GM18517 (cell line): Measurements from ENCODE around the gene ATP13A4.

Experiments used
- ATAC-seq: cut with Tn5 transposase; IDR thresholded peaks from one replicate; pipeline ENCODE4 v1.9.1; 2021; ENCODE audit warnings: mild to moderate bottlenecking, moderate library complexity; ENCODE audit not compliant: unreplicated experiment

Gene ATP13A4

DNA sequence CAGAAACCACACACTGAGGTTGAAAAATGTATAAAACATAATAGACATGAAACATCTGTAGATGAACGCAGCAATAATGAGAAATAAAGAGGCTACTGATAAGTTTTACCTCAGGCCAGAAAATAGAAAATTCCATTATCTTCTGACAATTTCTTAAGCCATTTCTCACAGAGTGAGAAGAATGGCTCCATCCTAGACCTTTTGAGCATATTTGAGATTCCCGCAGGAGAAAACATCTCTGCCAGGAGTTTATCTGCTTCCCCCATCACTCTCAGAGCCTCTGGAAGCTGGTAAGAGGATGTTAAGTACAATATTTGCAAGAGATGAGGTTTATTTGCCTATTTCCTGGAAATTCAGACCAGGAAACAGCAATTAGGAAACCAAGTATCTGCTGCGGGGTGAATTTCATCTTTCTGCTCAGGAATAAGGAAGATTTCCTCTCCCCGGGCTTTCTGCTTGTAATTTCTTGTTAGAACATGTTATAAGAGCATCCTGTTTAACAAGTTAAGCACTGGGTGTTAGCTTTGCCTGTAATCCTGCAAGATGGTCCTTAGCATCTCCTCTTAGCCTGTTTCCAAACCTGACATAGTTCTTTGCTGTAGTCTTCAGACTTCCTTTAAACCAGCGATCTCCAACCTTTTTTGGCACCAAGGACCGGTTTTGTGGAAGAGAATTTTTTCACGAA, 54.8 kb downstream of the ATP13A4 start:
- no peak for ATAC-seq

DNA sequence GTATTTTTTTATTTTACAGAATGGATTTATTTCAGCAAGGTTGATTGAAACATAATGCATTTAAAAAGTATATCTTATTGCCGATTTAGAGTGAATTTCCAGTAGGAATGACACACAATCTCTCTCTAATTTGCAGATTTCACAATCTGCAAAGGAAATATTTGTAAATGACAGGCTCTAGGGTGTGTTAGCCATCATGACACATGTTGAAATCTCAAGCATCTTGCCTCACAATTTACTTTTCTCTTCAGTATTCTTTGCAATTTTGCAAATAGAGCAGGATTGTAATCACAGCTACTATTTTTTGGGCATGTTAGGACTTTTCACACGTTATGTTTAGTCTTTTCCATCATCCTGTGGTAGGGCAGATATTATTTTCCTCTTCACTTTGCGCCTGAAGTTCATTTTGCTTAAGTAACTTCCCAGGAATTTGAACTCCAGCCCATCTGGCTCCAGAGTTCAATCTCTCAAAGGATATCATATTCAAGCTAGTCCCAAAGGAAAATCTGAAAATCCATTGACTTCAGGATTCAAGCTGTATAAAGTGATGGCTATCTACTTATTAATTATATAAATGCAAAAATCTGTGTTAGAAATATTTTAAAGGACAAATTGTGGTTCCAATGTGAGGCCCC, 55.4 kb downstream of the ATP13A4 start:
- ATAC-seq = no peak

DNA sequence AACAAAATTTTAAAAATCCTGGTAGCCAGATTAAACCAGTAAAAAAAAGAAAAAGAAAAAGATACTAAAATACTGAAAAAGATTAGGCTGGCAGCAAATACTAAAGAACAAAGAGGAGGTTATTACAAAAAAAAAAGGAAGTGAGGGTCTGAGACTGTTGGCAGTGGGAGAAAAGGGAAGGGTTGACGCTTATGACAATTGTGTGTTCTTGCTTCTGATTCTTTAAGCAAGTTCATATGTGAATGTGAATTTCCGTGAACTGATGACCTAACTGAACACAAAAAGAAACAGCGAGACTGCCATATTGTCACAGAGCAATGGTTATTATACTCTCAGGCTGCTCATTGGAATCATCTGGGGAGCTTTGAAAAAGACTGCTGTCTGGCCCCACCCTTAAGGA, 56.5 kb downstream of the ATP13A4 start:
- ATAC-seq = no peak

DNA sequence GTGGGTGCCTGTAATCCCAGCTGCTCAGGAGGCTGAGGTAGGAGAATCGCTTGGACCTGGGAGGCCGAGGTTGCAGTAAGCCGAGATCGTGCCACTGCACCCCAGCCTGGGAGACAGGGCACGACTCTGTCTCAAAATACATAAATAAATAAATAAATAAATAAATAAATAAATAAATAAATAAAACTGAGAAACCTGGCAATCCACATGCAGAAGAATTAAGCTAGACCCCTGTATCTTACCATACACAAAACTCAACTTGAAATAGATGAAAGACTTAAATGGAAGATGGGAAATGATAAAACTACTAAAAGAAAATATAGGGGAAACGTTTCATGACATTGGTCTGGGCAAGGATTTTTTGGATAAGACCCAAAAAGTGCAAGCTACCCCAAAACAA, 58.0 kb downstream of the ATP13A4 start:
- ATAC-seq = no peak

DNA sequence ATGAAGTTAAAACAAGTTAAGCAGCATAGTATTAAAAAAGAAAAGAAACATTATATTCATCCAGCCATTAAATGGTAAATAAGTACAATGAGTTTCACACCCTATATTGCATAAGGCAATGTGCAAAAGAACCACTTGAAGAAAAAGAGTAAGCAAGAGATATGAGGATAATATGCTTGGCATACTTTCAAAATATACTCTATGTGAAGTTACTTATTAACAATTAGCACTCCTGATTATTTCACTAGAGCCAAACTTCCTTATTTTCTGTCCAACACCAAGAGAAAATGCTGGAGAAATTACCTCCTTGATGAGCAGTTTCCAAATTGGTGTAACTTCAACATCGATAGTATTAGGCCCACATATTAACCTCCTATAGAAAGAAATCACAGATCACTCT, 63.7 kb downstream of the ATP13A4 start:
- ATAC-seq = no peak

DNA sequence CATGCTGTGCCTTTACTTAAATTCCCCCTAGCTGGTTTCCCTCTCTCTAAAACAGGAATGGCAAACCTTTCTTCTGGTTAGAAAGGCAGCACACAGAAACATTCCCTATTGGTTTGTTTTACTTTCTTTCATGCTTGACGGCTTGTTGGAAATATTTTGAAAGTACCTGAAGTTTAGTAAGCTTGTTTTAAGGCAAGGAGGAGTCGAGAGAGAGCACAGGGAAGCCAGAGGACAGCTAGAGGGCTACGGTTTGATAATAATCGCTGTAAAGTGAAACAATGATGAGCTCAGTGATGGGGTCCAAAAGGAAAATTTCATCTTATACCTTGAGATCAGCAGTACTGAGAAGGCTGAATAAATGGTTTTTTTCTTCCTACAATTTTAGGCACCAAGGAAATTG, 64.1 kb downstream of the ATP13A4 start:
- ATAC-seq = no peak

DNA sequence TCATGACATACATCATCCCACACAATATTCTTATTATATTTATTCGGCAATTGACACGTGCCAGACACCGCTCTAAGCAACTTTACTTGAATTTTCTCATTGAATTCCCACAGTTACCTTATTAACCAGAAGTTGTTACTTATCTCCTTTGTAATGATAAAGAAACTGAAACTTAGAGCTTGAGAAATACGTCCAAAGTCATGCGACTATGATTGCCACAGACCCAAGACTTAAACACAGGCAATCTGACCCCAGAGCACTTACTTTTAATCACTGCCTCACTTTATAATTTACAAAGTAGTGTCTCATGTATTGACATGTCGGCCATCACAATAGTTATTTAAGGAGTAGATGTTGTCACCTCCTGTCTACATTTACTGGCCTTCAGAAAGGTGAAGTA, 64.7 kb downstream of the ATP13A4 start:
- ATAC-seq = no peak

DNA sequence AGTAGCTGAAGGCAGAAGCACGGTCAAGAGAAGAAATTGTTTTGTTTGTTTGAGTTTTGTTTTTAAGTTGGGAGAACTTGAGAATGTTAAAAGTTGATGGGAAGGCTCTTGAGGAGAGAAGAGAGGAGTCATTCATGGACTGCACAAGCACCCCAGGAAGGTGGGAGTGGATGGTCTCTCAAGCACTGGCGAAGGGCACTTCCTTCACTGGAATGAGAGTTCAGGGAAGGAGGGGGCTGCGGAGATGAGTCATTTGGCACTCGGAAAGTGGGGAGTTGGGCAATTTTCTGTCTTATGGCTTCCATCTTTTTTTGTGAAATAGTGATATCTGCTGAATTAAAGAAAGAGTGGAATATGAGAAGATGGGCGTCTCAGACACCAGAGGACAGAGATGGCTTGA, 66.0 kb downstream of the ATP13A4 start:
- no peak for ATAC-seq

DNA sequence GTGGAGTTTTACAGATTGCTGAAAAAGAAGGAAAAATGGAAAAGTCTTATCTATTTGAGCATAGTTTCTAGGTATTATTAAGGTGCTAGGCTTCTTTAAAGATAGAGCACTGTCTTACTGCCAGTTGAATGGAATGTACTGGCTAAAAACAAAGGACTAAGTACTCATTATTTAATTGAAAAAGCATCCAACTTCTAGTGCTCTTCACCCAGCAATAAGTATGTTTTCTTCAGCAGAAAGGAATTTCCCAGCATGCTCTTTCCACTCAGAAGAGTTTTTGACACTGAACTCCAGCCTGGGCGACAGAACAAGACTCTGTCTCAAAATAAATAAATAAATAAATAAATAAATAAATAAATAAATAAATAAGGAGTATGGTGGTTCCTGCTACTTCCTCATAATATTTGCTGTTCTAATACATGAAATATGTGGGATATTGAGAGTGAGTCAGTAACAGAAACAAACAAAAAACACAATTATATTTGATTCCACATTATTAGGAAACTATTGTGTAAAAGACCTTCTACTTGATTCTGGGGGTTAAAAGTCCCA, 70.6 kb downstream of the ATP13A4 start:
- ATAC-seq = no peak

DNA sequence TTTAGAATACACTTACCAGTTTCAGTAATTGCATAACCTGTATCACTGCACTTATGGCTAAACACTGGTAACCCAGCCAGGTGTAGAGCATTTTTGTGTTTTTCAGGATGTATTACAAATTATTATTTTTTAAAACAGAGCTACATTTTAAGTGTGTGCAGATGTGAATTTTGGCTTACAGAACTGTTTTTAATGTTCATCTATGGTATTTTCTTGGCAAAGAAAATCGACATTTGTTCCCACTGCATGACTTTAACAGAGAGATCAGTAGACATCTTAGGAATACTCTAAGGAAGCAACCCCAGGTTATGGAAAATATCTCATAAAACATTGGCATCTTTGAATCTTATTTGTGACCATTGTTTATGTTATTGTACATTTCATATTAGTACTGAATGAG, 73.3 kb downstream of the ATP13A4 start:
- ATAC-seq = no peak

DNA sequence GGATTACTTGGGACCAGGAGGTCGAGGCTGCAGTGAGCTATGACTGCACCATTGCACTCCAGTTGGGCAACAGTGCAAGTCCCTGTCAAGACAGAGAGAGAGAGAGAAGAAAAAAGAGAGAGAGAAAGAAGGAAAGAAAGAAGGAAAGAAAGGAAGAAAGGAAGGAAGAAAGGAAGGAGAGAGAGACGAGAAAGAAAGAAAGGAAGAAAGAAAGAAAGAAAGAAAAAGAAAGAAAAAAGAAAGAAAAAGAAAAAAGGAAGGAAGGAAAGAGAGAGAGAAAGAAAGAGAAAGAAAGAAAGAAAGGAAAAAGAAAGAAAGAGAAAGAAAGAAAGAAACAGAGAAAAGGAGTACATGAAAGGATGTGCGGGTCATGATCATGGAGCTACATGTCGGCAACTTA, 80.2 kb downstream of the ATP13A4 start:
- no peak for ATAC-seq

DNA sequence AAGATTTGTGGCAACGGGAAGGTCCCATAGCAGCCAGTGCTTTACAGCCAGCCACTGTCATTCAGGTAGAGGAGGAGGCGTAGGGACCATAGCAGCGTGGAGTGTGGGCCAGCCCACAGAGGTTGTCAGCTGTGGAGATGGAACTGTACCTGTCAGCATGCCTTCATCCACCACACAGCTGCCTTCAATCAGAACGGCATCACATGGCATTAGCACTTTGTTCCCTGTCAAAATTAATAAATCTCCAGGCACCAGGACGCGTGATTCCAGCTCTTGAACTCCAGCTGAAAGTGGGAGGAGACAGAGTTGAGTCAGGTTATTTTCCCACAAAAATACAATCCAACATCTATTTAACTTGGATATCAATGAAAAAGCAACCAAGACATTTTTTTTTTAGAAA, 84.0 kb downstream of the ATP13A4 start:
- no peak for ATAC-seq

DNA sequence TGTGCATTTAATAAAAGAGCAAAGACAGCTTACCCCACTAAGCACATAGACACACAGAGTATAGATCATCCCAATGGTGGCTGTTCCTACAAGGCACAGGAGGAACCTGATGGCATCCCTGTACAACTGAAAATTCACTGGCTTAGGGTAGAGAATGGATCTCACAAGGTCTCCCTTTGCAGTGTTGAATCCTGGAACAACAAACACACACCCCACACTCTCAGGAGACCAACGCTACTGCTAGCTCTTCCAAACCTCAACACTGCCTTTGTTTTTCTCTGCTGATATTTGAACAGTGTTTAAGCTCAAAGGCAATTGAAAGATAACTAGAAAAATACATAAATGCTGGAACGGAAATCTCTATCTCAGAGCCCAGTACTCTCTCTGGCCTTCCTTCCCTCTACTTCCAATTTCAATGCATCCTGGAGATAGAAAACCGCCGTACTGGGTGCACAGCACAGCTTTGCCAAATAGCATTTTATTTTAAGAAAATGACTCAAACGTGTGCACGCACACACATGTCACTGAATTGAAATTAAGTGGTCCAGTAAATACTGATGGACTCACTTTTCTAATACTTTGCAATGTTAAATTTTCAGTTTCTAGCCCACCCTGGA, 88.6 kb downstream of the ATP13A4 start:
- ATAC-seq = no peak

DNA sequence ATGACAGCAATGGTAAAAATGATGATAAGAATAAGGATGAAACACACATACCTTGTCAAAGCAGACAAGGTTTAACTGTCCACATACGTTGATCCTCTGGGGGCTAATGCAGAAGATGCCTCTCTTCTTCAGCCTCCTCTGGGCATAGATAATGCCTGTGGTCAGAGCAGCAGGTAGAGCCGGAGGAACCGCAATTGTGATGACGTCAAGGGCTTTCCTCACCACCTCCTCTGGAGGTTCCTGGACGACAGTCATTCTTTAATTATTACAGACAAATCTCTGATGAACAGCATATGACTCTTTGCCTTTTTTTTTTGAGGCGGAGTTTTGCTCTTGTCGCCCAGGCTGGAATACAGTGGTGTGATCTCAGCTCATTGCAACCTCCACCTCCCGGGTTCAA, 89.8 kb downstream of the ATP13A4 start:
- no peak for ATAC-seq

DNA sequence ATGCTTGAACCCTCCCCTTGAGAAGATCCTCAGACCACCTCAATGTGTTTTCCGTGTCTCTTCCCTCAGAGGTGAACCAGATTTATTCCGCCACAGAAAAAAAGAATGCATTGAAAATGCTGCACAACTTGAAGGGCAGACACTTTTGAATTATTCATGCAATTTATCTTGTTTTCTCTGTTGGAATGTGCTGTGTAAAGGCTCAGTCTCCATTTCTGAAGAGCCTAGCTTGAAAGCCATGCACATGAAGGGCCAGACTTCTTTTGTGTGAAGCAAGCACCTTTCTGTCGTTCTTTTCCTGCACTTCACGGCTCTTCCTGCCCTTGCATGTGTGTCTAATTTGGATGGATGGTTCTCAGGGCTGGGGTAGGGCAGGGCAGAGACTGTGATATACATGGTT, 97.2 kb downstream of the ATP13A4 start:
- no peak for ATAC-seq

DNA sequence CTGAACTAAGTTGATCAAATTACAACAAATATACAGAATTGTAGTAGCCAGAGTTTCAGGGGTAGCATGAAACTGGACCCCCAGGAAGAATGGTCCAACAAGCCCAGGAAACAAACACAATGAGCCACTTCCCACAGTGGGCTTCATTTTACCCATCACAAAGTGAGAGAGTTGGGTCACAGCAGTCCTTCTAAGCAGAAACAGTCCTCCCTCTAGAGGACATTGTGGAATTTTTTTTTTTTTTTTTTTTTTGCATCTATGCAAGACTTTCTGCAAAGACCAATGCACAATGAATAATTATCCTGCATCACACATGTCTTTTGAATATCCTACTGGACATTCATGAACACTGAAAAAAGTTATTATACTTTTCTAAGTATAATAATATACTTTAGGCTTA, 102.4 kb downstream of the ATP13A4 start:
- ATAC-seq = no peak

DNA sequence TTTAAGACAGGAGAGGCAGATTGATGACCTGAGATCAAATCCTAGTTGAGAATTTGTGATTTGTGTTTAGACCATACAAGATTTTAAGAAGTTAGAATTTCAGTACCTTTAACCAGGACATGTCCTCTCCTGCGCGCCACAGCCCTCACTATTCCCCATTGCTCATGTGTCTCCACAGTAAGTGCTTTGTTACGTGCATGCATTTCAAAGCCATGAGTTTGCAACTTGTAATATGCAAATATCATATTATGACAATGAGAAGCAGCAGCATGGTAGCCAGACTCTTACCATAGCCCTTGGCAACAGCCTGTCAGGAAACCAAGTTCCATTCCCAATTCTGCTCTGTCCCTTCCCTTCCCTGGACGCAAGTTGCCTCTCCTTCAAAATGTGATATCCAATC, 102.8 kb downstream of the ATP13A4 start:
- no peak for ATAC-seq

DNA sequence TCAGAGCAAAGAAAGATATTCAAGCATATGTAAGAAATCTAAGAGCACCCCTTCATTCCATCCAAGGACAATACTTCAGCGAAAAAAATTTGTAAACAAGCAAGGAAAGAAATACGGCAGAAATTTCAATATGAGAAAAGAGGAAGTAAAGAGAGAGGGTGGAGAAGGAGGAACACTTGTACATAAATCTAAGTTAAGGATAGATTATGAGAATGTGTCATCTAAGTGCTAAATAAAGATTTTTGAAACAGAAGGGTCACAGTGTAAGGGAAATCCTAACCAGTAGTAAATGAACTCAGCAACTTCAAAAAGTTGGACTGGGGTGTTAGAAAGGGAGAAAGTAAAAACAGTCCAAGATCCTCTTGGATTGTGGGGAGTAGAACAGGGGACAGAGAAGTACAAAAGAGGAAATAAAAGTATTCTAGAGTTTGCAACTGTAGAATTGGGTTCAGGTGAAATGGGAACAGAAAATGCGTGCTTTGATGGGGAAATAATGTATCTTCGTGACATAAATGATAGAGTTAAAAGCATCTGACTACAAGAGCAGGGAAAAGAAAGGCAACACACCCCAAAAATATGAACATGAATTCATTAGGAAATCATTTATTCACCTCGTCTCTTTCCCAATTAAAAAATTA, 107.6 kb downstream of the ATP13A4 start:
- ATAC-seq = no peak

DNA sequence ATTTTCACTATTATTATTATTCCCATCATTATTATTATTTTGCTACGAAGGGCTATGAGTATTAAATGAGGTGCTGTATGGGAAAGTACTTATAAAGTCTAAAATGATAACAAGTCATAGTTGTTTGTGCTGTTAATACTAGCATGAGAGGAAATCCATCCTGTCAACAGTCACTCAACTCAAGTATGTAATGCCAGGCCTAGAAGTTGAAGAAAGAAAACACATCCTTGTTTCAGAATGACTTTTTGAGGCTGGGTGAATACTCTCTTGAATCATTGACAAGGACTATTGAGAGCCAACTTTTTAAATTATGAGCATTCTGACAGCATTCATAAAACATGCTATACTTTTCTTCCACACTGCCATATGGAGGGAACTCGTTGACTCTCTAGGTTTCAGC, 115.3 kb downstream of the ATP13A4 start:
- no peak for ATAC-seq

DNA sequence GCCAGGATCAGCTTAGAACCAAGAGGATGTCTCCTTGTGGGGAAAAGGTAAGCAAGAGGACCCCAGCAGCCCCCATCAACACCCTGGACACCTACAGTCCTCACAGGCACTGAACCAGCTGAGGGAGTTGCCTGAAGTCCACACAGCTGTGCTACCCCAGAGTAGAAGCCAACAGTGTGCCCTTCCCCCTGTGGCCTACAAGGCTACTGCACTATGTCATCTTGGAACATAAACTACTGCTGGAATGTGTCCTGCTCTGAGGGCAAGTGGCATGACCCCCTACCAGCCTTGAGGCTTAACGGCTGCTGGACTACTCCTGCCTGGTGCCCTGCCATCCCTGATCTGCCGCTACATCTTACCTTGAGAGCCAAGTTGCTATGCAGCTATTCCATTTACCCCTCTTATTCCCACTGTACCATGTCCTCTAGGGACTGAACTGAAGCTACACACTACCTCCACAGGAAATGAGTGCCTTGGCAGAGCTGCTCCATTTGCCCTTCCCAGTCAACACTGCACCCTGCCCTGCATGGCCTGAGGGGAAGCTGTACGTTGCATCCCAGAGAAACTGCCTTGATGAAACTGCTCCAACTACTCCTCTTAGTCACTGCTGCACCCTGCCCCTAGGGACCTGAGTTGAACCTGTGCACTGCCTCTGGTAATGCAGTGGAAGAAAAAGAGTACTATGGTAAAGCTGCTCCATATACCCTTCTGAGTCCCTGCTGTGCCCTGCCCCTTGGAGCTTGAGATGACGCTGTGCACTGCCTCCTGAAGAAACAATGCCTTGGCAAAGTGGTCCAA, 135.9 kb downstream of the ATP13A4 start:
- no peak for ATAC-seq

DNA sequence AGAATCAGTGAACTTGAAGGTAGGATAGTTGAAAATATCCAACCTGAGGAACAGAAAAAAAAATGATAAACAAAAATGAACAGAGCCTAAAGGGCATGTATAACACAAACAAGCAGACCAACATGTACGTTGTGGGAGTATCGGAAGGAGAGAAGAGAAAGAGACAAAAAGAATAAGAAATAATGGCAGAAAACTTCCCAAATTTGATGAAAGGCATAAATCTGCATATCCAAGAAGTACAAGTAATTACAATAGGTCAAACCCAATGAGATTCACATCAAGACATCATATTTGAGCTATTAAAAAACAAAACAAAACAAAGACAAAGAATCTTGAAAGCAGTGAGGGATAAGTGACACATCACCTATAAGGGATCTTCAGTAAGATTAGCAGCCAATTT, 138.1 kb downstream of the ATP13A4 start:
- no peak for ATAC-seq
